ENCODE data around the gene IGF2. TPM values are rescaled to one million over a fixed set of nuclear protein-coding genes. Genes with fewer than 3 reads are reported as not detected.

Gene IGF2
- total RNA-seq, 4 donors from 2014 or later, result 3.2 to 9.7 (median 5.6) TPM

- Histone ChIP-seq H3K27me3 (peaks cover 98% of the 10 kb centered on the region), H3K4me1 (peaks cover 25% of the 10 kb centered on the region), H3K36me3 (no peaks in the 10 kb centered on the region), H3K4me3 (no peak overlapping the region), H3K27ac (no peak overlapping the region), H3K9me3 (no peaks in the 10 kb centered on the region)
- no peak for TF ChIP-seq POLR2A (IDR thresholded peaks at IDR 0.05)
- TF ChIP-seq POLR2AphosphoS5 (IDR thresholded peaks at IDR 0.05), result no peak
- no peak for TF ChIP-seq EP300 (IDR thresholded peaks at IDR 0.05)
- no peak for TF ChIP-seq CTCF (IDR thresholded peaks at IDR 0.05)
- no peak for DNase-seq (ENCODE audit: low spot score in 2 of 2)
- 64% methylated on average over 15 of the region's 19 CpGs for WGBS
Observed at GRCh38 chr11:2134022-2135010, 4.9 kb downstream of the IGF2 start.

DNA sequence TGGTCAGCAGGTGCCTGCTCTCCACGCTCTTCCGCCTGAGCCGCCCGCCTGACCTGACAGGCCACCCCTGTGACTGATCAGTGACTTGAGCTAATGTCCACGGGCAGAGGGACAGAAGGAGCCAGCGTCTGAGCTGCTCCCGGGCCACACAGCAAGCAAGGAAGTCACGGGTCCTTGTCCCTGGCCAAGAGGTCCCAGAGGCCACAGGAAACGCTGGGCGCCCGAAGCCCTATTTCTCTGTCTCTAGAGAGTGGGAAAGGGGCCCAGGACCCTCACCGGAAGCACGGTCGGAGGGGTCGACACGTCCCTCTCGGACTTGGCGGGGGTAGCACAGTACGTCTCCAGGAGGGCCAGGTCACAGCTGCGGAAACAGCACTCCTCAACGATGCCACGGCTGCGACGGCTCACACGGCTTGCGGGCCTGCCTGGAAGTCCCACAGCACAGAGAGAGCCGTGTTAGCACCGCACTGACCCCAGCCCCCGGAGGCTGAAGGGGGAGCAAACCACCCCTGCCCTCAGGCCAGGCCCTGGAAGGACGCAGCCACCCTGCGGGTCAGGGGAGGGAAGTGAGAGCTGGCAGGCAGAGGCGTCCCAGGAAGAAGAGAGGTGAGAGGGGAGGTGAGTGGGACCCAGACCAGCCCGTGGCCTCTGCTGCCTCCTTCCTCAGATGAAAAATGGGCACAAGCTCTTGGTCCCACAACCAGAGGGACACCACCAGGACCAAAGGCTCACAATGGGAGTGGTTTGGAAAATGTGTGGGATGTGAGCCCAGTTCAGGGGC lies 5.8 kb downstream of the IGF2 start:
- H3K9me3 ChIP-seq, result no peaks in the 10 kb centered on the region
- TF ChIP-seq EP300 (IDR thresholded peaks at IDR 0.05) (no peak), POLR2A (IDR thresholded peaks at IDR 0.05) (no peak), POLR2AphosphoS5 (IDR thresholded peaks at IDR 0.05) (no peak), CTCF (IDR thresholded peaks at IDR 0.05) (no peak)
- peaks cover 18% of the 10 kb centered on the region for H3K4me1 ChIP-seq
- DNase-seq (ENCODE audit: low spot score in 2 of 2), result no peak
- no peak overlapping the region for H3K4me3 ChIP-seq
- H3K27ac ChIP-seq, result no peak overlapping the region
- WGBS, result 52% methylated on average over 2 of the region's 33 CpGs
- H3K27me3 ChIP-seq, result peaks cover 98% of the 10 kb centered on the region
- H3K36me3 ChIP-seq, result no peaks in the 10 kb centered on the region

GRCh38 chr11:2132874-2133240 lies 6.3 kb downstream of the IGF2 start:
- no peak for TF ChIP-seq CTCF (IDR thresholded peaks at IDR 0.05)
- TF ChIP-seq POLR2AphosphoS5 (IDR thresholded peaks at IDR 0.05), result no peak
- TF ChIP-seq EP300 (IDR thresholded peaks at IDR 0.05), result no peak
- TF ChIP-seq POLR2A (IDR thresholded peaks at IDR 0.05), result no peak
- no peak for DNase-seq (ENCODE audit: low spot score in 2 of 2)
- Histone ChIP-seq H3K27ac (no peak overlapping the region), H3K27me3 (peaks cover 98% of the 10 kb centered on the region), H3K4me3 (no peak overlapping the region), H3K36me3 (no peaks in the 10 kb centered on the region), H3K9me3 (no peaks in the 10 kb centered on the region), H3K4me1 (peaks cover 12% of the 10 kb centered on the region)
- WGBS, result 59% methylated on average over 9 of the region's 24 CpGs

GRCh38 chr11:2132246-2132645 lies 6.9 kb downstream of the IGF2 start:
- peaks cover 96% of the 10 kb centered on the region for H3K27me3 ChIP-seq

More at GRCh38 chr11:2132246-2132645, 6.9 kb downstream of the IGF2 start:
- Histone ChIP-seq H3K9me3 (no peaks in the 10 kb centered on the region), H3K27ac (no peak overlapping the region), H3K4me3 (no peak overlapping the region), H3K36me3 (no peaks in the 10 kb centered on the region), H3K4me1 (peaks cover 6% of the 10 kb centered on the region)
- 66% methylated on average over 6 of the region's 6 CpGs for WGBS
- DNase-seq (ENCODE audit: low spot score in 2 of 2), result no peak
- TF ChIP-seq POLR2A (IDR thresholded peaks at IDR 0.05) (no peak), POLR2AphosphoS5 (IDR thresholded peaks at IDR 0.05) (no peak), EP300 (IDR thresholded peaks at IDR 0.05) (no peak), CTCF (IDR thresholded peaks at IDR 0.05) (no peak)
